ENCODE data around the gene DLGAP1. TPM values are rescaled to one million over a fixed set of nuclear protein-coding genes. Genes with fewer than 3 reads are reported as not detected.

The DLGAP1 gene
- polyA plus RNA-seq, 1 experiment, result 0.09 TPM

- H3K27ac ChIP-seq (ENCODE audit: low read depth, low read length), result no peak overlapping the region
- DNase-seq (ENCODE audit: low read depth, low spot score), result no peak
- no peaks in the 10 kb centered on the region for H3K27me3 ChIP-seq (ENCODE audit: control insufficient read depth, insufficient read depth, low read length)
- POLR2A ChIA-PET, result no interaction called here
- H3K9me3 ChIP-seq (ENCODE audit: control insufficient read depth, insufficient read depth, low read length), result peaks cover 6% of the 10 kb centered on the region
- TF ChIP-seq, protein P1, sequence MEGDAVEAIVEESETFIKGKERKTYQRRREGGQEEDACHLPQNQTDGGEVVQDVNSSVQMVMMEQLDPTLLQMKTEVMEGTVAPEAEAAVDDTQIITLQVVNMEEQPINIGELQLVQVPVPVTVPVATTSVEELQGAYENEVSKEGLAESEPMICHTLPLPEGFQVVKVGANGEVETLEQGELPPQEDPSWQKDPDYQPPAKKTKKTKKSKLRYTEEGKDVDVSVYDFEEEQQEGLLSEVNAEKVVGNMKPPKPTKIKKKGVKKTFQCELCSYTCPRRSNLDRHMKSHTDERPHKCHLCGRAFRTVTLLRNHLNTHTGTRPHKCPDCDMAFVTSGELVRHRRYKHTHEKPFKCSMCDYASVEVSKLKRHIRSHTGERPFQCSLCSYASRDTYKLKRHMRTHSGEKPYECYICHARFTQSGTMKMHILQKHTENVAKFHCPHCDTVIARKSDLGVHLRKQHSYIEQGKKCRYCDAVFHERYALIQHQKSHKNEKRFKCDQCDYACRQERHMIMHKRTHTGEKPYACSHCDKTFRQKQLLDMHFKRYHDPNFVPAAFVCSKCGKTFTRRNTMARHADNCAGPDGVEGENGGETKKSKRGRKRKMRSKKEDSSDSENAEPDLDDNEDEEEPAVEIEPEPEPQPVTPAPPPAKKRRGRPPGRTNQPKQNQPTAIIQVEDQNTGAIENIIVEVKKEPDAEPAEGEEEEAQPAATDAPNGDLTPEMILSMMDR (IDR thresholded peaks at IDR 0.05; ENCODE audit: low read depth, low read length), result no peak
- CTCF ChIA-PET, result interaction anchor here (1.2 to 3.4 kb wide), 5 partner anchors 16 to 205 kb away, joined by 3 to 18 read pairs (median 5); no protein-coding TSS in a partner anchor
- no peak overlapping the region for H3K4me3 ChIP-seq (ENCODE audit: low read depth, low read length)
Observed at GRCh38 chr18:3461704-3462103, 993.4 kb downstream of the DLGAP1 start.

DNA sequence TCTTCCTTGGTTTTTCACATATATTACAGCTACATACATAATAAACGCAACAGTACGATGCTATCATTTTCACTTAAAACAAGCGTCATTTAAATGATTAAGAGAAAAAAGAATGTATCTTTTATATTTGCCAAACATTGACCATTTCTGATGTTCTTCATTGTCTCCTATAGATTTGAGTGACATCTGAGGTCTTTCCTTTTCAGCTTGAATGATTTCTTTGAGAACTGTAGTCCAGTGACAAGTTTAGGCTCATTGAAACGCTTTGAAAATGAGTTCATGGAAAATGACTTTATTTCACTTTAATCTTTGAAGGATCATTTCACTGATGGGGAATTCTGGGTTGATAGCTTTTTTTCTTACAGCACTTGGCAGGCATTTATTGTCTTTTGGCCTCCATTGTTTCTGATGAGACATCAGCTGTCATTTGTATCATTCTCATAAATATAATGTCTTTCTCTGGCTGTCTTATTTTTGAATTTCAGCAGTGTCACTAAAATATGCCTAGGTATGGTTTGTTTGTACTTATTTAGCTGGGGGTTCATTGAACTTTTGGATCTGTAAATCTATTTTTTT is 994.2 kb downstream of the DLGAP1 start:
- TF ChIP-seq, protein P1 (IDR thresholded peaks at IDR 0.05; ENCODE audit: low read depth, low read length), result no peak
- ChIA-PET POLR2A (interaction anchor here (0.6 kb wide), 1 partner anchor 133 kb away, joined by 8 read pairs; no protein-coding TSS in a partner anchor), CTCF (interaction anchor here (0.6 to 3.4 kb wide), 7 partner anchors 17 to 206 kb away, joined by 3 to 18 read pairs (median 4); no protein-coding TSS in a partner anchor)
- Histone ChIP-seq H3K4me3 (ENCODE audit: low read depth, low read length) (no peak overlapping the region), H3K9me3 (ENCODE audit: control insufficient read depth, insufficient read depth, low read length) (peaks cover 6% of the 10 kb centered on the region), H3K27ac (ENCODE audit: low read depth, low read length) (no peak overlapping the region), H3K27me3 (ENCODE audit: control insufficient read depth, insufficient read depth, low read length) (no peaks in the 10 kb centered on the region)
- DNase-seq (ENCODE audit: low read depth, low spot score), result no peak

DNA sequence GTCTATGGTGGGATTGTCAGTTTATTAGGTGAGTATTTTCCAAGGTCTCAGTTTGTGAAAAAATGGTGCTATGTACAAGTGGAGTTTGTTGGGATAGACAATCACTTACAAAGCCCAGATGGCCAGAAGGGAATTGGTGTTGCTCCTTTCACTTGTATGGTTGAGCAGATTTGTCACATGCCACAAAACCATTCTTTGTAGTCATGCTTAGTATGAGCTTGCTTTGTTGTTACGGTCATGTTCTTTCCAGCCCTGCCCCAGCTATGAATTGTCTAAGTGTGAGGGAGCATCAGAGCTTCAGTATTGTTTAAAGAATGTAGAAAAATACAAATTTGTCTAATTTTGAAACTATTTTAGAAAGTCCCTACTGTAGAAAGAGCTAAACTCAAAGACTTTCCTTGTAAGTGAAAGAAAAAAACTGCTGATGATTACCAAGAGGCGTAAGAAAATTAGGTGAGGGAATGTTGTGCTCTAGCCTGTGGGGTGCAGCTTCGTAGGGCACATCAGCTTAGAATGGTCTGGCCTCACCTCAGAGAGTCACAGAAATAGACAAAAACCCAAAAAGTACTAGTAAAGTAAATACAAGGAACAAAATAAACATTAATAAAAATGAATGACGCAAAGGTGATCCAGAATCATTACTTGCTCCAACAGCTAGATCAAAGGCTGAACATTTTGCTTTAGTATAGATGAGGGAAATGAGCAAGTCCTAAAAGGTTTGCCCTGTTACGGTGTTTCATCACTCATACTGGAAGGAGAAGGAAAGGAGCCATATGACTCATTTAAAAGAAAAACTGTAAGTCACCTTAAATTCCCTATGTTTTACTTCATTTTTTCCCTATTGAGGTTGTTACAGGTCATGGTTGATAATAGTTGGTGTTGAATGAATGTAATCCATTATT is 995.9 kb downstream of the DLGAP1 start:
- ChIA-PET POLR2A (interaction anchor here (0.6 to 1.2 kb wide), 2 partner anchors 92 to 135 kb away, joined by 3 read pairs; no protein-coding TSS in a partner anchor), CTCF (interaction anchor here (0.6 to 3.4 kb wide), 7 partner anchors 11 to 207 kb away, joined by 4 to 18 read pairs (median 6); no protein-coding TSS in a partner anchor)
- Histone ChIP-seq H3K9me3 (ENCODE audit: control insufficient read depth, insufficient read depth, low read length) (peaks cover 6% of the 10 kb centered on the region), H3K4me3 (ENCODE audit: low read depth, low read length) (no peak overlapping the region), H3K27ac (ENCODE audit: low read depth, low read length) (no peak overlapping the region), H3K27me3 (ENCODE audit: control insufficient read depth, insufficient read depth, low read length) (no peaks in the 10 kb centered on the region)
- TF ChIP-seq, protein P1 (IDR thresholded peaks at IDR 0.05; ENCODE audit: low read depth, low read length), result no peak
- DNase-seq (ENCODE audit: low read depth, low spot score), result no peak

DNA sequence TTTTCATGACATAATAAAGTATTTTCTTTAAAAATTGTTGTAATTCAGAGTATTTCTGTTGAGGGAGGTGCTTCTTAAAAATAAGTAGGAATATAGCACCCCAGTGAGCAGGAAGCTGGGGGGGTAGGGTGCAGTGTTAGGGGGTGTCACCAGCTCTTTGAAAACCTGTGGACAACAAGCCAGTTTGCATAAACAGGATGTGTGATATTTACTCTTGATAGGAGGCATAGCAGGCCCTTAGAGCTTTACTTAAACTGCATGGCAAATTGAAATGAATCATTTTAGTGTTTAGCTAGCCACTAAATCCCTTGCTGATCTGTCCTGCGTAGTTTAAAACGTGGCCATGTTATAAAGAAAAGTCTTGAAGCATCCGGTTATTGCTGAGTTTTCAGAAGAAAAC is 996.7 kb downstream of the DLGAP1 start:
- POLR2A ChIA-PET, result interaction anchor here (1.2 to 1.4 kb wide), 2 partner anchors 136 kb away, joined by 3 to 4 read pairs; no protein-coding TSS in a partner anchor
- no peaks in the 10 kb centered on the region for H3K27me3 ChIP-seq (ENCODE audit: control insufficient read depth, insufficient read depth, low read length)
- peaks cover 6% of the 10 kb centered on the region for H3K9me3 ChIP-seq (ENCODE audit: control insufficient read depth, insufficient read depth, low read length)
- TF ChIP-seq, protein P1 (IDR thresholded peaks at IDR 0.05; ENCODE audit: low read depth, low read length), result no peak
- no peak for DNase-seq (ENCODE audit: low read depth, low spot score)
- no peak overlapping the region for H3K4me3 ChIP-seq (ENCODE audit: low read depth, low read length)
- CTCF ChIA-PET, result interaction anchor here (0.6 to 3.4 kb wide), 3 partner anchors 88 to 208 kb away, joined by 5 to 18 read pairs (median 7); no protein-coding TSS in a partner anchor
- no peak overlapping the region for H3K27ac ChIP-seq (ENCODE audit: low read depth, low read length)

Data from AG04450 (cell line).